OCI-LY3 (cell line): ENCODE results near the gene COL20A1.

Source experiments
- EZH2phosphoT487 ChIP-seq: fragments of 200-600 bp; shearing (Covaris generic); IDR thresholded peaks from 2 replicates; pipeline ENCODE4 v1.6.1; 2018; ENCODE audit warnings: antibody characterized with exemption, mixed run types, low read depth
- TF ChIP-seq, protein P1 (sequence below): fragments of 200-600, 300-600 bp; sonication (generic); IDR thresholded peaks from 2 replicates; pipeline ENCODE4 v1.5.1; 2014; ENCODE audit warnings: antibody characterized with exemption, low read length, low read depth

DNA sequence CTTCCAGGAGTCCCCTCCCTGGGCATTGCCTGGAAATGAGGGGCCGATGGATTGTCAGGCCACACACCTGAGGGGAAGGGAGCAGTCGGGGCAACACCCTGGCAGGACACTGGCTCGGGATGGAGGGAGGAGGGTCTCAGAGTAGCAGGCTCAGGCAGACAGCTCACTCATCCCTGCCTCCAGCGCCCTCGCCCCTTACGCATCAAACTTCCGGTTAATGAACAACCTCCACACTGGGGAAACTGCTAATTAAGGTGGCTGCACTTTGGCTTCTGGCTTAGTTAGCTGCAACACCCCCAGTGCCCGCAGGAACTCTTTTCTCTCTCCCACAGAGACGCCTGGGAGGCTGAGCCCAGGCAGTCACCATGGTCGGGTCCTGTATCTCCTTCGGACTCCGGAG is 81.5 kb downstream of the COL20A1 start:
- TF ChIP-seq, protein P1, sequence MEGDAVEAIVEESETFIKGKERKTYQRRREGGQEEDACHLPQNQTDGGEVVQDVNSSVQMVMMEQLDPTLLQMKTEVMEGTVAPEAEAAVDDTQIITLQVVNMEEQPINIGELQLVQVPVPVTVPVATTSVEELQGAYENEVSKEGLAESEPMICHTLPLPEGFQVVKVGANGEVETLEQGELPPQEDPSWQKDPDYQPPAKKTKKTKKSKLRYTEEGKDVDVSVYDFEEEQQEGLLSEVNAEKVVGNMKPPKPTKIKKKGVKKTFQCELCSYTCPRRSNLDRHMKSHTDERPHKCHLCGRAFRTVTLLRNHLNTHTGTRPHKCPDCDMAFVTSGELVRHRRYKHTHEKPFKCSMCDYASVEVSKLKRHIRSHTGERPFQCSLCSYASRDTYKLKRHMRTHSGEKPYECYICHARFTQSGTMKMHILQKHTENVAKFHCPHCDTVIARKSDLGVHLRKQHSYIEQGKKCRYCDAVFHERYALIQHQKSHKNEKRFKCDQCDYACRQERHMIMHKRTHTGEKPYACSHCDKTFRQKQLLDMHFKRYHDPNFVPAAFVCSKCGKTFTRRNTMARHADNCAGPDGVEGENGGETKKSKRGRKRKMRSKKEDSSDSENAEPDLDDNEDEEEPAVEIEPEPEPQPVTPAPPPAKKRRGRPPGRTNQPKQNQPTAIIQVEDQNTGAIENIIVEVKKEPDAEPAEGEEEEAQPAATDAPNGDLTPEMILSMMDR: no peak
- no peak for TF ChIP-seq EZH2phosphoT487
